Measurements from ENCODE around the gene RPS6KA2.

DNA sequence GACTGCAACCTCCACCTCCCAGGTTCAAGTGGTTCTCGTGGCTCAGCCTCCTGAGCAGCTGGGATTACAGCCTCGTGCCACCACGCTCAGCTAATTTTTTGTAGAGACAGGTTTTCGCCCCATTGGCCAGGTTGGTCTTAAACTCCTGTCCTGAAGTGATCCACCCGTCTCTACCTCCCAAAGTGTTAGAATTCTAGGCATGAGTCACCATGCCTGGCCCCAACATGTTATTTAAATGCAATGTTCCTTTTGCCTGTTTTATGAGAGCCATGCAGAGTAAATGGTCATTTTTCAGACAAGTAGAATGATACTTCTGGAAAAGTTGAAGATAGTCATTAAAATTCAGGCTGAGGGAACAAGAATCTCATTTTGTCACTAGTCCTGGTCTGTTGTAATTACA lies 43.8 kb upstream of the RPS6KA2 start:
- TF ChIP-seq POLR2A (IDR thresholded peaks at IDR 0.05), result no peak
- TF ChIP-seq, protein P1, sequence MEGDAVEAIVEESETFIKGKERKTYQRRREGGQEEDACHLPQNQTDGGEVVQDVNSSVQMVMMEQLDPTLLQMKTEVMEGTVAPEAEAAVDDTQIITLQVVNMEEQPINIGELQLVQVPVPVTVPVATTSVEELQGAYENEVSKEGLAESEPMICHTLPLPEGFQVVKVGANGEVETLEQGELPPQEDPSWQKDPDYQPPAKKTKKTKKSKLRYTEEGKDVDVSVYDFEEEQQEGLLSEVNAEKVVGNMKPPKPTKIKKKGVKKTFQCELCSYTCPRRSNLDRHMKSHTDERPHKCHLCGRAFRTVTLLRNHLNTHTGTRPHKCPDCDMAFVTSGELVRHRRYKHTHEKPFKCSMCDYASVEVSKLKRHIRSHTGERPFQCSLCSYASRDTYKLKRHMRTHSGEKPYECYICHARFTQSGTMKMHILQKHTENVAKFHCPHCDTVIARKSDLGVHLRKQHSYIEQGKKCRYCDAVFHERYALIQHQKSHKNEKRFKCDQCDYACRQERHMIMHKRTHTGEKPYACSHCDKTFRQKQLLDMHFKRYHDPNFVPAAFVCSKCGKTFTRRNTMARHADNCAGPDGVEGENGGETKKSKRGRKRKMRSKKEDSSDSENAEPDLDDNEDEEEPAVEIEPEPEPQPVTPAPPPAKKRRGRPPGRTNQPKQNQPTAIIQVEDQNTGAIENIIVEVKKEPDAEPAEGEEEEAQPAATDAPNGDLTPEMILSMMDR (IDR thresholded peaks at IDR 0.05), result no peak

All from testis (tissue), 2 donors.